OCI-LY7 (cell line): Measurements from ENCODE around the gene LTK.
"Not testable (repeated sequence)": the region's sequence is repeated elsewhere in the genome, so short reads cannot be mapped to it uniquely, and the experiment has no call there.

Experiments used
- CTCF ChIP-seq: fragments of 200-600 bp; sonication (generic); conservative IDR thresholded peaks from 2 replicates; pipeline ENCODE4 v1.5.1; 2014; ENCODE audit warnings: mild to moderate bottlenecking, antibody characterized with exemption, low read length, moderate library complexity, mixed read lengths
- EZH2phosphoT487 ChIP-seq: fragments of 200-600 bp; sonication (generic); IDR thresholded peaks from 2 replicates; pipeline ENCODE4 v1.6.1; 2018; ENCODE audit warnings: low read depth, borderline replicate concordance, mild to moderate bottlenecking, mixed run types, antibody characterized with exemption, low read length, moderate library complexity, mixed read lengths

DNA sequence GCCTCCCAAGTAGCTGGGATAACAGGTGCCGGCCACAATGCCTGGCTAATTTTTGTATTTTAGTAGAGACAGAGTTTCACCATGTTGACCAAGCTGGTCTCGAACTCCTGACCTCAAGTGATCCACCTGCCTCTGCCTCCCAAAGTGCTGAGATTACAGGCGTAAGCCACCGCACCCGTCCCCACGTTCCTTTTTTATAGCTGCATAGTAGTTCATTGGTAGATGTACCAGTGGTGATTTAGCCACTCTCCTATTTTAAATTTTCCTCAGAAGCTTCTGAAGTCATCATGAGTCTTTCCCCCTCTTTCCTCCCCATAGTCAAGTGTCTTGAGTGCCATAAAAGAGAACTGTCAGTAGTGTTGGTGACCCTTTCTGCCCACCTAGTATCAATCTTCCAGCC, 44.0 kb downstream of the LTK start:
- not testable (repeated sequence) for TF ChIP-seq CTCF, EZH2phosphoT487
